H1 (cell line): Measurements from ENCODE around the gene MPHOSPH10. TPM values are rescaled to one million over a fixed set of nuclear protein-coding genes. Genes with fewer than 3 reads are reported as not detected.
"Not testable (repeated sequence)": the region's sequence is repeated elsewhere in the genome, so short reads cannot be mapped to it uniquely, and the experiment has no call there.

Experiments used
- CTCF ChIA-PET: fragments of 300-600 bp; sonication (Branson Sonifier 250); formaldehyde crosslinking; loops from one replicate; lab custom pipeline; 2021; ENCODE audit not compliant: partially characterized antibody; lab: Charles Lee
- POLR2A ChIA-PET: fragments of 300-600 bp; sonication (Branson Sonifier 250); formaldehyde crosslinking; loops from one replicate; lab custom pipeline; 2021; ENCODE audit warnings: inconsistent platforms; ENCODE audit not compliant: partially characterized antibody; lab: Charles Lee
- DNase-seq, 2 experiments: peaks; one replicate each; pipeline versions ENCODE4 v3.0.0 to v3.0.0-alpha.2; 2010 to 2022; ENCODE audit warnings: low spot score in 2 of 2, low read depth in 1 of 2, mixed read lengths in 1 of 2
- FAIRE-seq: peaks from 2 replicates; lab custom pipeline; 2011; peaks lifted over from hg19 to GRCh38; lab: Jason Lieb, UNC
- H2AFZ ChIP-seq: 2 replicates; pipeline ENCODE4 v1.8.1; 2012; ENCODE audit warnings: low read length, inconsistent platforms
- H2AK5ac ChIP-seq: 2 replicates; pipeline ENCODE4 v1.6.1; 2013; ENCODE audit warnings: low read depth, low read length
- H2BK120ac ChIP-seq: replicated peaks from 2 replicates; pipeline ENCODE3; 2013; ENCODE audit warnings: low read depth, low read length, inconsistent platforms
- H2BK12ac ChIP-seq: 2 replicates; pipeline ENCODE4 v1.6.1; 2013; ENCODE audit warnings: low read depth, low read length
- H2BK15ac ChIP-seq: 2 replicates; pipeline ENCODE4 v1.6.1; 2013; ENCODE audit warnings: low read length
- H2BK20ac ChIP-seq: 2 replicates; pipeline ENCODE4 v1.6.1; 2013; ENCODE audit warnings: low read length
- H2BK5ac ChIP-seq: 2 replicates; pipeline ENCODE4 v1.6.1; 2013; ENCODE audit warnings: low read depth, low read length
- H3K14ac ChIP-seq: 2 replicates; pipeline ENCODE4 v1.6.1; 2013; ENCODE audit warnings: inconsistent platforms; ENCODE audit not compliant: insufficient read length
- H3K18ac ChIP-seq: 2 replicates; pipeline ENCODE4 v1.6.1; 2013; ENCODE audit warnings: low read length; ENCODE audit errors: extremely low read depth
- H3K23ac ChIP-seq: 2 replicates; pipeline ENCODE4 v1.6.1; 2013; ENCODE audit warnings: inconsistent platforms; ENCODE audit not compliant: insufficient read length
- H3K23me2 ChIP-seq: 2 replicates; pipeline ENCODE4 v1.6.1; 2013; ENCODE audit warnings: low read depth, low read length
- H3K27ac ChIP-seq: 2 replicates; pipeline ENCODE4 v1.6.1; 2011; ENCODE audit warnings: low read depth, low read length, inconsistent platforms
- H3K27me3 ChIP-seq, 4 experiments: replicated peaks in 1 of 4; 1 replicate in 1 of 4; 2 replicates in 3 of 4; pipeline versions ENCODE4 v1.6.1 to v1.8.1; 2011 to 2013; ENCODE audit warnings: low read length in 3 of 4, mild to moderate bottlenecking in 3 of 4, inconsistent platforms in 2 of 4, mixed read lengths in 2 of 4, moderate library complexity in 1 of 4; ENCODE audit not compliant: control insufficient read depth in 3 of 4, insufficient read depth in 3 of 4; ENCODE audit errors: extremely low read depth in 1 of 4
- H3K36me3 ChIP-seq, 4 experiments: 2 replicates each; pipeline versions ENCODE4 v1.6.1 to v1.8.1; 2011 to 2013; ENCODE audit warnings: mild to moderate bottlenecking in 4 of 4, low read length in 3 of 4, moderate library complexity in 2 of 4, control low read depth in 1 of 4, inconsistent platforms in 1 of 4; ENCODE audit not compliant: insufficient read depth in 4 of 4, control insufficient read depth in 2 of 4
- H3K4ac ChIP-seq: replicated peaks from 2 replicates; pipeline ENCODE3; 2013; ENCODE audit warnings: low read length, low read depth, mixed read lengths, inconsistent platforms; ENCODE audit not compliant: insufficient read length
- H3K4me1 ChIP-seq, 4 experiments: replicated peaks in 1 of 4; 1 replicate in 1 of 4; 2 replicates in 3 of 4; pipeline versions ENCODE4 v1.6.1 to v1.8.1; 2011 to 2013; ENCODE audit warnings: low read length in 3 of 4, inconsistent platforms in 2 of 4, mixed read lengths in 1 of 4; ENCODE audit not compliant: insufficient read depth in 4 of 4, control insufficient read depth in 3 of 4
- H3K4me2 ChIP-seq, 2 experiments: 2 replicates each; pipeline versions ENCODE4 v1.6.1 to v1.8.1; 2011 to 2013; ENCODE audit warnings: low read depth in 2 of 2, low read length in 2 of 2, control low read depth in 1 of 2, inconsistent platforms in 1 of 2, mild to moderate bottlenecking in 1 of 2; ENCODE audit not compliant: insufficient read depth in 1 of 2
- H3K4me3 ChIP-seq, 4 experiments: fragments of 200-600, 300-600 bp in 1 of 4; sonication (generic), shearing (Covaris generic), sonication (Bioruptor Twin) in 1 of 4; 2 replicates each; pipeline versions ENCODE4 v1.5.1 to v1.8.1; 2011 to 2016; ENCODE audit warnings: low read length in 4 of 4, low read depth in 3 of 4, control low read depth in 2 of 4, inconsistent platforms in 2 of 4, mild to moderate bottlenecking in 2 of 4, mixed read lengths in 1 of 4, moderate library complexity in 1 of 4; ENCODE audit not compliant: insufficient read depth in 2 of 4; ENCODE audit errors: extremely low read depth in 1 of 4
- H3K56ac ChIP-seq: replicated peaks from 2 replicates; pipeline ENCODE3; 2013; ENCODE audit warnings: low read depth, mild to moderate bottlenecking, mixed read lengths, low read length, inconsistent platforms; ENCODE audit not compliant: insufficient read length
- H3K79me1 ChIP-seq: 2 replicates; pipeline ENCODE4 v1.6.1; 2013; ENCODE audit warnings: low read depth, low read length, control low read depth
- H3K79me2 ChIP-seq, 2 experiments: 2 replicates each; pipeline versions ENCODE4 v1.6.1 to v1.8.1; 2012 to 2013; ENCODE audit warnings: low read length in 2 of 2, mild to moderate bottlenecking in 2 of 2, inconsistent platforms in 1 of 2; ENCODE audit not compliant: insufficient read depth in 2 of 2, control insufficient read depth in 1 of 2
- H3K9ac ChIP-seq, 4 experiments: replicated peaks in 1 of 4; 1 replicate in 1 of 4; 2 replicates in 3 of 4; pipeline versions ENCODE4 v1.6.1 to v1.8.1; 2011 to 2013; ENCODE audit warnings: low read depth in 3 of 4, low read length in 3 of 4, control low read depth in 2 of 4, mild to moderate bottlenecking in 2 of 4, moderate library complexity in 2 of 4, inconsistent platforms in 1 of 4; ENCODE audit errors: extremely low read depth in 1 of 4
- H3K9me3 ChIP-seq, 2 experiments: 2 replicates each; pipeline versions ENCODE4 v1.6.1 to v1.8.1; 2012 to 2013; ENCODE audit warnings: mild to moderate bottlenecking in 2 of 2, moderate library complexity in 2 of 2, control low read depth in 1 of 2, inconsistent platforms in 1 of 2, low read depth in 1 of 2, low read length in 1 of 2, mixed read lengths in 1 of 2; ENCODE audit not compliant: insufficient read depth in 2 of 2
- H4K20me1 ChIP-seq, 2 experiments: replicated peaks in 1 of 2; 2 replicates each; pipeline versions ENCODE3 to v1.8.1; 2011 to 2013; ENCODE audit warnings: inconsistent platforms in 2 of 2, low read length in 2 of 2, mild to moderate bottlenecking in 1 of 2; ENCODE audit not compliant: insufficient read depth in 2 of 2, control insufficient read depth in 1 of 2
- H4K5ac ChIP-seq: 2 replicates; pipeline ENCODE4 v1.6.1; 2013; ENCODE audit warnings: low read length, low read depth, mixed read lengths, inconsistent platforms; ENCODE audit not compliant: insufficient read length
- H4K8ac ChIP-seq: 2 replicates; pipeline ENCODE4 v1.8.0; 2013; ENCODE audit warnings: mild to moderate bottlenecking, moderate library complexity, low read length, inconsistent platforms; ENCODE audit not compliant: insufficient read depth; ENCODE audit errors: extremely low read depth
- H4K91ac ChIP-seq: replicated peaks from 2 replicates; pipeline ENCODE3; 2013; ENCODE audit warnings: low read length, mixed read lengths, inconsistent platforms; ENCODE audit not compliant: insufficient read length
- WGBS, 2 experiments: shearing (Covaris generic) in 1 of 2; methylation state at CpG; one replicate each; pipeline versions ENCODE4 v1.1.6 to v1.1.7; 2013 to 2015; ENCODE audit warnings: low lambda C conversion rate in 2 of 2, mixed read lengths in 2 of 2, inconsistent platforms in 1 of 2, low coverage in 1 of 2, missing lambda C conversion rate in 1 of 2; ENCODE audit not compliant: insufficient replicate concordance in 2 of 2, insufficient coverage in 1 of 2, insufficient read length in 1 of 2; ENCODE audit errors: extremely low coverage in 1 of 2, missing lambda C conversion rate in 1 of 2; 5-methylcytosine and 5-hydroxymethylcytosine counted together
- polyA plus RNA-seq, 7 experiments: library from polyadenylated mRNA; depleted of rRNA in 3 of 7; stranded (reverse) in 5 of 7; unstranded in 2 of 7; fragments of >200 nt in 5 of 7; fragments of 200-250 nt in 2 of 7; gene quantifications; 1 replicate in 5 of 7; 2 replicates in 1 of 7; 4 replicates in 1 of 7; pipeline versions ENCODE4 v1.2.1 to v1.2.3, GENCODE V29; 2011 to 2013; ENCODE audit warnings: missing spikeins in 2 of 7, mixed read lengths in 2 of 7
- total RNA-seq: library from RNA; stranded (reverse); fragmentation: NEBNext Ultra II Directional; extraction: Animal tissue kit (Norgen Biotek cat#: 25700); gene quantifications from 2 replicates; pipeline ENCODE4 v1.2.1, GENCODE V29; 2021

Gene MPHOSPH10
- total and polyA plus RNA-seq, 2 of the 8 experiments (the other 6 are each of a cell fraction or from before 2014, with no cell fraction given), result 4.5 to 39.1 TPM

DNA sequence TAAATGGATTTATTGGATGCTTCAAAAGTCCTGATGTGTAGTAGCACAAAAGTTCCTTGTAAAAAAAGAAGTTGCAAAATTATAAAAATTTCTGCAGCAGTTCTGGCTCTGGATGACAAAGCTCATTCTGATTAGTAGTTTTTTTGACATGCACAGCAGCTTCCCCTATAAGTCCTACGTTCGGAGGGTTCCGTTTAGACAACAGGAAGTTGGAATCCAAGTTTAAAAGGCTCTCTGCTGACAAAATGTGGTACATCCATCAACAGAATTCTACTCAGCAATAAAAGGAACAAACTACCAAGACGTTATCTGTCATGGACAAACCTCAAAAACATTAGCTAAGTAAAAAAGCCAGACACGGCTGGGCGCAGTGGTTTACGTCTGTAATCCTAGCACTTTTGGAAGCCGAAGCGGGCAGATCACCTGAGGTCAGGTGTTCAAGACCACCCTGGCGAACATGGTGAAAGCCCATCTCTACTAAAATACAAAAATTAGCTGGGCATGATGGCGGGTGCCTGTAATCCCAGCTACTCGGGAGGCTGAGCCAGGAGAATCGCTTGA is 46.6 kb upstream of the MPHOSPH10 start:
- 90% methylated on average over 10 of the region's 13 CpGs; no CpG with 5 or more reads in 1 of the 2 experiments for WGBS, 2 experiments
- Histone ChIP-seq H3K4me1 (peaks cover 7 to 10% (median 7%) of the 10 kb centered on the region in 4 experiments), H4K91ac (peak overlapping the region; percentile 54), H2AK5ac (0 out of 2 replicates have a peak overlapping the region, but pooled peaks have one; percentile 4), H2BK20ac (peak overlapping the region; percentile 48; the same call in 1 of the 2 replicates), H2BK12ac (0 out of 2 replicates have a peak overlapping the region, but pooled peaks have one; percentile 23)
- not testable (repeated sequence) for H3K4ac ChIP-seq, H3K18ac ChIP-seq, H3K23ac ChIP-seq, H3K79me1 ChIP-seq, H3K27me3 ChIP-seq, H3K56ac ChIP-seq, H3K9me3 ChIP-seq, DNase-seq, H4K20me1 ChIP-seq, H3K23me2 ChIP-seq, H3K79me2 ChIP-seq, H3K4me3 ChIP-seq, H4K5ac ChIP-seq, H2BK5ac ChIP-seq, H2BK120ac ChIP-seq, H2BK15ac ChIP-seq, H3K9ac ChIP-seq, H3K36me3 ChIP-seq, FAIRE-seq, H3K27ac ChIP-seq, H2AFZ ChIP-seq, H4K8ac ChIP-seq, H3K4me2 ChIP-seq, H3K14ac ChIP-seq
- CTCF ChIA-PET, result interaction anchor here (1.2 to 2.6 kb wide), 5 partner anchors 13 to 82 kb away, joined by 3 to 12 read pairs (median 4); partner anchors contain the start of gene NAGK
- POLR2A ChIA-PET, result interaction anchor here (0.6 to 1.0 kb wide), 2 partner anchors 9 to 15 kb away, joined by 3 read pairs; no protein-coding TSS in a partner anchor
